Measurements from ENCODE around the gene CENPU.

CENPU gene

GRCh38 chr4:184649971-184650855, 83.7 kb downstream of the CENPU start (continued):
- TF ChIP-seq ZBTB7A (tag by site-specific recombination; IDR thresholded peaks at IDR 0.05; ENCODE audit: low read depth) (no peak), KLF16 (tag by site-specific recombination; IDR thresholded peaks at IDR 0.05) (no peak), ZNF2 (tag by site-specific recombination; IDR thresholded peaks at IDR 0.05) (no peak; the same call in 1 of the 2 replicates)

- no peaks in the 10 kb centered on the region for H3K9me3 ChIP-seq (ENCODE audit: control insufficient read depth, insufficient read depth, low read depth, low read length)
- H3K4me3 ChIP-seq (ENCODE audit: low read depth, low read length): peak within 1 kb of the TSS; percentile 82
- CTCF ChIA-PET: interaction anchor here (0.7 kb wide), 2 partner anchors 10 to 98 kb away, joined by 3 to 5 read pairs; no protein-coding TSS in a partner anchor
- peaks cover 0 to 6% of the 10 kb centered on the region in 2 experiments; a peak in 1 of 3 replicates for H3K36me3 ChIP-seq (ENCODE audit: control insufficient read depth in 2 of 2, insufficient read depth in 1 of 2, low read length in 2 of 2)
- H3K4me1 ChIP-seq (ENCODE audit: control insufficient read depth, insufficient read depth, low read length): peaks cover 18% of the 10 kb centered on the region
- H3K27ac ChIP-seq (ENCODE audit: extremely low read depth, low read depth, low read length): peak within 1 kb of the TSS; percentile 91
- POLR2A ChIA-PET: interaction anchor here (0.6 to 2.8 kb wide), 17 partner anchors 10 to 791 kb away, joined by 3 to 21 read pairs (median 4); partner anchors contain the start of genes CENPU and IRF2
- no peak for TF ChIP-seq ZNF132 (tag by site-specific recombination; IDR thresholded peaks at IDR 0.05; ENCODE audit: borderline replicate concordance)
- peak; percentile 76 for TF ChIP-seq ZBTB8A (tag by site-specific recombination; IDR thresholded peaks at IDR 0.05)
- TF ChIP-seq ZNF518A (tag by site-specific recombination; conservative IDR thresholded peaks at IDR 0.05; ENCODE audit: low read depth): 0 out of 2 replicates have a peak, but pooled peaks have one; percentile 33
- no peak for TF ChIP-seq REST (tag by site-specific recombination; IDR thresholded peaks at IDR 0.05)
- no peak for TF ChIP-seq ZNF311 (tag by site-specific recombination; IDR thresholded peaks at IDR 0.05; ENCODE audit: borderline replicate concordance)
- no peak for TF ChIP-seq ZNF211 (tag by site-specific recombination; IDR thresholded peaks at IDR 0.05; ENCODE audit: low read depth)
- no peak for TF ChIP-seq ZBTB1 (tag by site-specific recombination; IDR thresholded peaks at IDR 0.05)
- peak; percentile 49; the same call in 1 of the 2 replicates for TF ChIP-seq CTCF (tag by site-specific recombination; IDR thresholded peaks at IDR 0.05)
- no peak for TF ChIP-seq HOXD13 (CRISPR knock-in tag; IDR thresholded peaks at IDR 0.05; ENCODE audit: borderline replicate concordance)
- TF ChIP-seq FEZF1 (tag by site-specific recombination; IDR thresholded peaks at IDR 0.05): no peak
- TF ChIP-seq HOXC10 (CRISPR knock-in tag; IDR thresholded peaks at IDR 0.05): no peak
- no peak for TF ChIP-seq ZNF560 (tag by site-specific recombination; IDR thresholded peaks at IDR 0.05; ENCODE audit: borderline replicate concordance)
- no peak; the same call in 1 of the 2 replicates for TF ChIP-seq KLF17 (tag by site-specific recombination; IDR thresholded peaks at IDR 0.05)
- no peak for TF ChIP-seq SCRT2 (tag by site-specific recombination; IDR thresholded peaks at IDR 0.05)
- TF ChIP-seq ZBTB6 (tag by site-specific recombination; IDR thresholded peaks at IDR 0.05): peak; percentile 46; the same call in 1 of the 2 replicates
- TF ChIP-seq ZSCAN30 (tag by site-specific recombination; IDR thresholded peaks at IDR 0.05): 0 out of 2 replicates have a peak, but pooled peaks have one; percentile 11
- TF ChIP-seq ZNF10 (tag by site-specific recombination; IDR thresholded peaks at IDR 0.05): no peak
These were observed 84.6 kb downstream of the CENPU start, which contains the start of the genes CASP3 and PRIMPOL for GRCh38 chr4:184649026-184649970. TSS of gene CASP3 (minus strand) at chr4:184649447. CDS start at chr4:184638453, 10,994 bp downstream. TSS of gene PRIMPOL (plus strand) at chr4:184649738. CDS start at chr4:184657141, 7,403 bp downstream.

Measured in HEK293 (cell line).